HL-60 (cell line): ENCODE data around the gene FAM43B.
A peak's percentile ranks its signal among the peaks of the same experiment; 100 is the strongest.

Experiments used
- DNase-seq, 2 experiments: peaks; one replicate each; pipeline ENCODE4 v3.0.0-alpha.2; 2010 to 2020; ENCODE audit warnings: low read depth in 1 of 2, low spot score in 1 of 2
- H3K27ac ChIP-seq: fragments of 250-450 bp; sonication (Bioruptor Pico); replicated peaks from 2 replicates; pipeline ENCODE4 v1.5.1; 2020; ENCODE audit warnings: mild to moderate bottlenecking, moderate library complexity
- H3K27me3 ChIP-seq: fragments of 250-450 bp; sonication (Bioruptor Pico); 2 replicates; pipeline ENCODE4 v1.5.1; 2021; ENCODE audit warnings: mild to moderate bottlenecking, moderate library complexity; ENCODE audit not compliant: insufficient read depth, poor library complexity, severe bottlenecking
- H3K4me3 ChIP-seq: replicated peaks from 2 replicates; pipeline ENCODE4 v1.5.1; 2011; ENCODE audit warnings: mild to moderate bottlenecking, control low read depth, low read length; ENCODE audit not compliant: insufficient read depth
- GABPA ChIP-seq: IDR thresholded peaks from 2 replicates; pipeline ENCODE4 v1.6.1; 2012; ENCODE audit warnings: low read depth
- POLR2AphosphoS5 ChIP-seq: IDR thresholded peaks from 2 replicates; pipeline ENCODE4 v1.6.1; 2012; ENCODE audit warnings: low read depth
- SPI1 ChIP-seq: IDR thresholded peaks from 2 replicates; pipeline ENCODE4 v1.6.1; 2012; ENCODE audit warnings: low read depth, mild to moderate bottlenecking, borderline replicate concordance
- TF ChIP-seq, protein P1 (sequence below): IDR thresholded peaks from one replicate; pipeline ENCODE4 v1.5.1; 2011; ENCODE audit warnings: low read length, control low read depth, inconsistent platforms; ENCODE audit not compliant: insufficient read depth
- TF ChIP-seq, protein P2 (sequence below): IDR thresholded peaks from 2 replicates; pipeline ENCODE4 v1.6.1; 2012; ENCODE audit warnings: low read depth; ENCODE audit not compliant: insufficient replicate concordance

The FAM43B gene

DNA sequence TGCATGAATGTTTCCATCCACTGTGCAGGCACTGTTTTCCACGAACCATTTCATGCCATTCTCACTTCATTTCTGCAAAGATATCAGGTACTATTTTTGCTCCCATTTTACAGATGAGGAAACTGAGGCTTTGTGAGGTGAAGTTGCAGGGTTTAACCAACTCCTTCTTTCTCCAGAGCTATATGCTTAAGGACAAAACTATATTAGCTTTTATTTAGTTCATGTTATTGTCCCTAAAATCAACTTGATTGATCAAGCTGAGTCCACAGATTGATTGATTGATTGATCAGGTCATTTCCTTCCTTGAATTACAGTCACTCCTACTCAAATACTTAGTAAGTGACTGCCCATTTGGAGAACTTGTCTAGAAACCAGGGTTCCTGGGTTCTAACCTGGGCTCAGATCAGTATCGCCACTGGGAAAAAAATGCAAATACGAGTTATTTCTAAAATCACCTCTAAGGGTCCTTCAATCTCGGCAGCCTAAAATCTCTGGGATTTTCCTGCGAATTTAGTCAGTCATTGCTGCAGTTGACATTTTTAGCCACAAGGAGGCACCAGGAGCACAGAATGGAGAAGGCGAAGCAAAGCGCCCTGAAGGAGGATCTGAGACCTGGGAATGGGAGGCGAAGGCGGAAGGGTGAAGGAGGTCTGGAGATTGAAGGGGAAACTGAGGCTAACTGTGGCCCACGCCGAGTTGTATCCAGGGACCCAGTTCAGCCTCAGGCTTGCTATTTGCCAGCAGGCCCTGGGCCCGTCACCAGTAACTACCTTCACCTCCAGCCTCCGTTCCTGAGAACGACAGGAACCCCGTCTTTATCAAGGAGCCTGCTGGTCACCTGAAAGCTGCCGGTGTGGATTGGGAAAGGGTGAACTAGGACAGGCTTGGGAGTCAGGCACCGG is 30.2 kb upstream of the FAM43B start:
- Histone ChIP-seq H3K4me3 (no peak overlapping the region), H3K27ac (no peak overlapping the region), H3K27me3 (no peaks in the 10 kb centered on the region)
- TF ChIP-seq POLR2AphosphoS5 (no peak), SPI1 (no peak)
- TF ChIP-seq, protein P1, sequence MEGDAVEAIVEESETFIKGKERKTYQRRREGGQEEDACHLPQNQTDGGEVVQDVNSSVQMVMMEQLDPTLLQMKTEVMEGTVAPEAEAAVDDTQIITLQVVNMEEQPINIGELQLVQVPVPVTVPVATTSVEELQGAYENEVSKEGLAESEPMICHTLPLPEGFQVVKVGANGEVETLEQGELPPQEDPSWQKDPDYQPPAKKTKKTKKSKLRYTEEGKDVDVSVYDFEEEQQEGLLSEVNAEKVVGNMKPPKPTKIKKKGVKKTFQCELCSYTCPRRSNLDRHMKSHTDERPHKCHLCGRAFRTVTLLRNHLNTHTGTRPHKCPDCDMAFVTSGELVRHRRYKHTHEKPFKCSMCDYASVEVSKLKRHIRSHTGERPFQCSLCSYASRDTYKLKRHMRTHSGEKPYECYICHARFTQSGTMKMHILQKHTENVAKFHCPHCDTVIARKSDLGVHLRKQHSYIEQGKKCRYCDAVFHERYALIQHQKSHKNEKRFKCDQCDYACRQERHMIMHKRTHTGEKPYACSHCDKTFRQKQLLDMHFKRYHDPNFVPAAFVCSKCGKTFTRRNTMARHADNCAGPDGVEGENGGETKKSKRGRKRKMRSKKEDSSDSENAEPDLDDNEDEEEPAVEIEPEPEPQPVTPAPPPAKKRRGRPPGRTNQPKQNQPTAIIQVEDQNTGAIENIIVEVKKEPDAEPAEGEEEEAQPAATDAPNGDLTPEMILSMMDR = peak; percentile 81
- DNase-seq = peak; percentile 58 to 69

DNA sequence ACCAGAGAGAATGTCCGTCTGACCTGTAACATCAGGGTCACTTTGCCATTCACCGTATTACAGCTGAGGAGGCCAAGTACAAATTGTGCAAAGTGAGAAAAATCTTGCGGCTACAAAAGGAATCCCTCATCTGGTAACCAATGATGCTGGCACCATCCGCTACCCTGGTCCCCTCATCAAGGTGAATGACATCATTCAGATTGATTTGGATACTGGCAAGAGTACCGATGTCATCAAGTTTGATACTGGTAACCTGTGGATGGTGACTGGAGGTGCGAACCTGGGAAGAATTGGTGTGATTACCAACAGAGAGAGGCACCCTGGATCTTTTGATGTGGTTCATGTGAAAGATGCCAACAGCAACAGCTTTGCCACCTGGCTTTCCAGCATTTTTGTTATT is 26.1 kb upstream of the FAM43B start:
- DNase-seq = no peak
- Histone ChIP-seq H3K4me3 (no peak overlapping the region), H3K27ac (no peak overlapping the region), H3K27me3 (peaks cover 6% of the 10 kb centered on the region)
- TF ChIP-seq, protein P2, sequence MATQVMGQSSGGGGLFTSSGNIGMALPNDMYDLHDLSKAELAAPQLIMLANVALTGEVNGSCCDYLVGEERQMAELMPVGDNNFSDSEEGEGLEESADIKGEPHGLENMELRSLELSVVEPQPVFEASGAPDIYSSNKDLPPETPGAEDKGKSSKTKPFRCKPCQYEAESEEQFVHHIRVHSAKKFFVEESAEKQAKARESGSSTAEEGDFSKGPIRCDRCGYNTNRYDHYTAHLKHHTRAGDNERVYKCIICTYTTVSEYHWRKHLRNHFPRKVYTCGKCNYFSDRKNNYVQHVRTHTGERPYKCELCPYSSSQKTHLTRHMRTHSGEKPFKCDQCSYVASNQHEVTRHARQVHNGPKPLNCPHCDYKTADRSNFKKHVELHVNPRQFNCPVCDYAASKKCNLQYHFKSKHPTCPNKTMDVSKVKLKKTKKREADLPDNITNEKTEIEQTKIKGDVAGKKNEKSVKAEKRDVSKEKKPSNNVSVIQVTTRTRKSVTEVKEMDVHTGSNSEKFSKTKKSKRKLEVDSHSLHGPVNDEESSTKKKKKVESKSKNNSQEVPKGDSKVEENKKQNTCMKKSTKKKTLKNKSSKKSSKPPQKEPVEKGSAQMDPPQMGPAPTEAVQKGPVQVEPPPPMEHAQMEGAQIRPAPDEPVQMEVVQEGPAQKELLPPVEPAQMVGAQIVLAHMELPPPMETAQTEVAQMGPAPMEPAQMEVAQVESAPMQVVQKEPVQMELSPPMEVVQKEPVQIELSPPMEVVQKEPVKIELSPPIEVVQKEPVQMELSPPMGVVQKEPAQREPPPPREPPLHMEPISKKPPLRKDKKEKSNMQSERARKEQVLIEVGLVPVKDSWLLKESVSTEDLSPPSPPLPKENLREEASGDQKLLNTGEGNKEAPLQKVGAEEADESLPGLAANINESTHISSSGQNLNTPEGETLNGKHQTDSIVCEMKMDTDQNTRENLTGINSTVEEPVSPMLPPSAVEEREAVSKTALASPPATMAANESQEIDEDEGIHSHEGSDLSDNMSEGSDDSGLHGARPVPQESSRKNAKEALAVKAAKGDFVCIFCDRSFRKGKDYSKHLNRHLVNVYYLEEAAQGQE = no peak

DNA sequence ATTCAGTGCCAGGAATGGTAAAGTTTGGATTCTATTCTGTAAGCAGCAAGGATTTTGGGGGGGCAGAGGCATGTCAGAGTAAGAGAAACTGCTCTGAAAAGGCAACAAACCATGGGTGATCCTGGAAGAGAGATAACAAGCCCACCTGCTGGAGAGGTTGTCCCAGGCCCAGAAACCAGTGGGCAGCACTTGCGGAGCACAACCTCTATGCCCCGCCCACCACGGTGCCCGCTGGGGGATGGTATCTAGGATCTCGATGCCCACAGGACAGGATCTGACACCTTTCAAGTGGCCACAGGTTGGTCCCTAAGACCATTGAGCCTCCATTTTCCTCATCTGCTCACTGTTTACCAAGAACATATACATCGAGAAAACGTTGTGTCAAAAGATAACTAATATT is 24.2 kb upstream of the FAM43B start:
- Histone ChIP-seq H3K27ac (no peak overlapping the region), H3K4me3 (no peak overlapping the region), H3K27me3 (peaks cover 6% of the 10 kb centered on the region)
- TF ChIP-seq SPI1 (no peak), POLR2AphosphoS5 (no peak), GABPA (no peak)
- TF ChIP-seq, protein P2 = no peak
- TF ChIP-seq, protein P1 = no peak
- DNase-seq = no peak

DNA sequence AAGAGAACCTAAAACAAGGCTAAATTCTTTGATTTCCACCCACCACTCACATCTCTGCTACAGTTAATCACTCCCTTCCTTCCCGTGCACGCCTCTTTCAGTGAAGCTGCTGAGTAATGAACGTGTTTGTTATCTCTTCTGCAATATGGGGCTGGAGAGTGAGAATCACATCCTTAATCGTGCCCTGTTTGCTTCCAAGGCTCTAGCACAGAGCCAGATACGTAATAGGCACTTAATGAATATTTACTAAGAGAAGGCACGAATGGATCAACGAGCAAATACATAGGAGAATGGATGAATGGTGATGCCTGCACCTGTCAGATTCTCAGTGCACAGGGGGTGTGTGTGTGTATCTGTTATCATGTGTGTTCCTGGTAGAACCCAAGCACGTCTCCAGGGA is 22.1 kb upstream of the FAM43B start:
- H3K27ac ChIP-seq = no peak overlapping the region
- TF ChIP-seq SPI1 (no peak), GABPA (no peak), POLR2AphosphoS5 (no peak)
- TF ChIP-seq, protein P2 = no peak
- TF ChIP-seq, protein P1 = no peak
- peaks cover 6% of the 10 kb centered on the region for H3K27me3 ChIP-seq
- no peak for DNase-seq
- H3K4me3 ChIP-seq = no peak overlapping the region
